ENCODE data around the gene AFAP1L1.
A peak's percentile ranks its signal among the peaks of the same experiment; 100 is the strongest.

AFAP1L1 gene

DNA sequence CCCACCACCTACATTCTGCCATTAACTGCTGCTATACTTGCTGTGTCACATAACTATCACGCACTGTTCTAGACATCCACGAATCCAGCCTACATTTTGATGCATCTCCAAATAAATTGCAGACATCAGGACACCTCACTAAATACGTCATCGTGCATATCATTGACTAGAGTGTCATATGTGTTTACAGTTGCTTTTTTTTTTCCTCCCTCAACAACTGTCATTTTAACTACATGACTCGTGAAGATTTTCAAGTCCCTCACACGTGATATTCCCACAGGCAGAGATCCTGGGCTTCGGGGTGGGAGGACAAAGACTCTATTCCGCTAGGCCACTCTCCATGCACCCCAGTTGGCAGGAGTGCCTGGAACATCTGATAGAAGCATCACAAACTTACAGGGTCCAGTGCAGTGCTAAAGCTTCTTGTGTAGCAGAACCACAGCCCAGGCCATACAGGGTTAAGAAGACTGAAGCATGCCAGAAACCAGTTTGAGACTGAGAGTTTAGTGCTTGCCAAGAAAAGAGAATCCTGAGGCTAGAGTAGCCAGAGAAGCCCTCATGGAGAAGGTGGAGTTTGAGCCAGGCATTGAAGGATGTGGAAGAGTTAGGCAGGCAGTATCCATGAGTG lies 87.3 kb downstream of the AFAP1L1 start:
- no peak for DNase-seq (ENCODE audit: extremely low read depth, low read depth)
- TF ChIP-seq, protein P1, sequence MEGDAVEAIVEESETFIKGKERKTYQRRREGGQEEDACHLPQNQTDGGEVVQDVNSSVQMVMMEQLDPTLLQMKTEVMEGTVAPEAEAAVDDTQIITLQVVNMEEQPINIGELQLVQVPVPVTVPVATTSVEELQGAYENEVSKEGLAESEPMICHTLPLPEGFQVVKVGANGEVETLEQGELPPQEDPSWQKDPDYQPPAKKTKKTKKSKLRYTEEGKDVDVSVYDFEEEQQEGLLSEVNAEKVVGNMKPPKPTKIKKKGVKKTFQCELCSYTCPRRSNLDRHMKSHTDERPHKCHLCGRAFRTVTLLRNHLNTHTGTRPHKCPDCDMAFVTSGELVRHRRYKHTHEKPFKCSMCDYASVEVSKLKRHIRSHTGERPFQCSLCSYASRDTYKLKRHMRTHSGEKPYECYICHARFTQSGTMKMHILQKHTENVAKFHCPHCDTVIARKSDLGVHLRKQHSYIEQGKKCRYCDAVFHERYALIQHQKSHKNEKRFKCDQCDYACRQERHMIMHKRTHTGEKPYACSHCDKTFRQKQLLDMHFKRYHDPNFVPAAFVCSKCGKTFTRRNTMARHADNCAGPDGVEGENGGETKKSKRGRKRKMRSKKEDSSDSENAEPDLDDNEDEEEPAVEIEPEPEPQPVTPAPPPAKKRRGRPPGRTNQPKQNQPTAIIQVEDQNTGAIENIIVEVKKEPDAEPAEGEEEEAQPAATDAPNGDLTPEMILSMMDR (IDR thresholded peaks at IDR 0.05; ENCODE audit: low read depth, low read length, missing control alignments): no peak
- peak overlapping the region; percentile 81 for H3K4me3 ChIP-seq (replicated peaks; ENCODE audit: low read depth, low read length)

DNA sequence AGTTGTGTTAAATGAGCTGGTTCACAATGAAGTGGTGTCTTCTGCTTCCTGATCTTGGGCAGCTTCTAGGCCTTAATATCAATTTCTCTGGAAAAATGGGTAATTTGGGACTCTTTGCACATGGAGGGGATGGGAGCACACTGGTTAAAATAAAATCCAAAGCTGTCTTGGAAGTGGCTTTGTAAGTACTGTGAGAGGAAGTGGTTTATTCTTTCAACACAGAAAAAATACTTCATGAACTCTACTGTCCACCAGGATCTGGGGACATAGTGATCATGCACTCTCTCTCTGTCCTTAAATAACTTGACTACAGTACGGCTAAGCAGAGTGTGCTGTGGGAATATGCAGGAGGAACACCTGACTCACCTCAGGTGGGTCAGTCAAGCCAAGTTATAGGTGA lies 88.6 kb downstream of the AFAP1L1 start:
- no peak for DNase-seq (ENCODE audit: extremely low read depth, low read depth)
- no peak overlapping the region for H3K4me3 ChIP-seq (replicated peaks; ENCODE audit: low read depth, low read length)
- TF ChIP-seq, protein P1 (IDR thresholded peaks at IDR 0.05; ENCODE audit: low read depth, low read length, missing control alignments): no peak

DNA sequence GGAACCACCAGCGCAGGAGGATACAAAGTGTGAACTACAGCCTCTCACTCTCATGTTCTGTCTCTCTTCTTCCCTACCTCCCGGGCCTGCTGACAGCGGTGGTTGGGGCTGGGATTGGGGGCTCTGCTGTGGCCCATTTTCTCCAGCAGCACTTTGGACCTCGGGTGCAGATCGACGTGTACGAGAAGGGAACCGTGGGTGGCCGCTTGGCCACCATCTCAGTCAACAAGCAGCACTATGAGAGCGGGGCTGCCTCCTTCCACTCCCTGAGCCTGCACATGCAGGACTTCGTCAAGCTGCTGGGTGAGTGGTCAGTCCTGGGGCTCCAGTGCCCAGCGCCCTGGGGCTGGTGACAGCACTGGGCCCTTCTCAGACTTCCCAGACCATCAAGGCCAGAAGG lies 90.9 kb downstream of the AFAP1L1 start:
- no peak for DNase-seq (ENCODE audit: extremely low read depth, low read depth)
- TF ChIP-seq, protein P1 (IDR thresholded peaks at IDR 0.05; ENCODE audit: low read depth, low read length, missing control alignments): no peak
- no peak overlapping the region for H3K4me3 ChIP-seq (replicated peaks; ENCODE audit: low read depth, low read length)

DNA sequence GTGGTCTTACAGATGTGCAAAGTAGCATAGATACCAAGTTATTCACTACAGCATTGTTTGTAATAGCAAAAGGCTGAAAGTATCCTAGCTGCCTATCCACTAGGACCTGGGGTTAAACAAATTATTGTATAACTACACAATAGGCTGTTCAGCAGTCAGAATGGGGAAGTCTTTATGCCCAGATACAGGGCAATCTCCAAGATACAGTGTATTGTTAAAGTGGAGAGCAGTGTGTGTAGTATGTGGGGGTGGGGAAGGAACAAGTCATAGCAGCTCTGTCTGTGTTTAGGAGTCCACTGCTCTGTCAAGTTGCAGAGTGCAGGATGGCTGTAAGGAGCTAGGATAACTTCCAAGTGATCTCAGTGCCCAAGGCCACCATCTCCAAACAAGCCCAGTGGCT lies 91.7 kb downstream of the AFAP1L1 start:
- DNase-seq (ENCODE audit: extremely low read depth, low read depth): no peak
- no peak overlapping the region for H3K4me3 ChIP-seq (replicated peaks; ENCODE audit: low read depth, low read length)
- TF ChIP-seq, protein P1 (IDR thresholded peaks at IDR 0.05; ENCODE audit: low read depth, low read length, missing control alignments): no peak

DNA sequence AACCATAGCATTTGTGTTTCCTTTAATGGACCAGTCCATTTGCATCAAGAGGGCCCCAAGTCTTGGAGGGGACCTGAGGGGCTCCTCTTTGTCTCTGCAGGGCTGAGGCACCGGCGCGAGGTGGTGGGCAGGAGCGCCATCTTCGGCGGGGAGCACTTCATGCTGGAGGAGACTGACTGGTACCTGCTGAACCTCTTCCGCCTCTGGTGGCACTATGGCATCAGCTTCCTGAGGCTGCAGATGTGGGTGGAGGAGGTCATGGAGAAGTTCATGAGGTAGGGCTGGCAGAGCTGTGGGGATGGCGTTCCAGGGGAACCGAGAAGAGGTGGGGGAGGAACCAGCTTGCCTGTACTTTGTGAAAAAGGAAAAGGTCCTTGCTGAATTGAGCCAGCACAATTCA lies 92.3 kb downstream of the AFAP1L1 start:
- DNase-seq (ENCODE audit: extremely low read depth, low read depth): no peak
- TF ChIP-seq, protein P1 (IDR thresholded peaks at IDR 0.05; ENCODE audit: low read depth, low read length, missing control alignments): no peak
- no peak overlapping the region for H3K4me3 ChIP-seq (replicated peaks; ENCODE audit: low read depth, low read length)

DNA sequence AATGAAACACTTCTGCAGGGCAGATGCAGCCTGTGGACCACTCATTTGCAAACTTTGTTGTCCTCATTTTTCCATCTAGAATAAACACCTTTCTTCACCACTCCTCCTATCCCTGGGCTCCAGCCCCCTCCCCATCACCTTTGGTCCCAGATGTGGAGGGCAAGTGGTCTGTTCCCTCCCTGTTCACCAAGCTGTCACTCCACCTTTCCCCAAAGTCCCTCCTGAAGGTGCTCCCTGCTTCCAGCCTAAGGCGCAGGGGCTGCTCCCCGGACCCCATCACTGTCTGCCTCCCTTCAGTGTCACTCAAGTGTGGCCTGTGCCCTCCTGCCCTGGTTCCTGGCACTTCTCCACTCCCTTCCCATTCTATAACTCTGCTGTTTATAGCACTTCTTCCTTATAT lies 93.1 kb downstream of the AFAP1L1 start:
- TF ChIP-seq, protein P1 (IDR thresholded peaks at IDR 0.05; ENCODE audit: low read depth, low read length, missing control alignments): no peak
- DNase-seq (ENCODE audit: extremely low read depth, low read depth): no peak
- no peak overlapping the region for H3K4me3 ChIP-seq (replicated peaks; ENCODE audit: low read depth, low read length)

DNA sequence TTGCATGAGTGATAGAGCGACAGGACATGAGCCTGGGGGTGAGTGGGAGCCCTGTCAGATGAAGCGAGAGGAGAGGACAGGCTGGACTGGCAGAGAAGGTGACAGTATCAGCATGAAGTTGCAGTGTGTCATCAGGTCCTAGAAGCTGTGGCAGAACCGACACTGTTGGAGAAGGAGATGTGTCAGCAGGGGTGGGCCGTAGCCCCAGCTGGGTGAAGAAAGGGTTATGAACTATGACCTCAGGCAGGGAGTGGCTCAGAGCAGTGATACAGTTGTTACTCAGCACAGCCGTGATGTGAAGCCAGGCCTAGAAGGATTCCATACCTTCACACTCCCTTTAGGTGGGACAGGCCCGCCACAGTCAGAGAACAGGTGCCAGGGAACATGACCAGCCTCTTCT lies 93.8 kb downstream of the AFAP1L1 start:
- TF ChIP-seq, protein P1 (IDR thresholded peaks at IDR 0.05; ENCODE audit: low read depth, low read length, missing control alignments): no peak
- no peak for DNase-seq (ENCODE audit: extremely low read depth, low read depth)
- H3K4me3 ChIP-seq (replicated peaks; ENCODE audit: low read depth, low read length): no peak overlapping the region

Data from HFF-Myc (cell line).